Liver (tissue), 9 donors: Measurements from ENCODE around the gene KIF3B. TPM values are rescaled to one million over a fixed set of nuclear protein-coding genes. Genes with fewer than 3 reads are reported as not detected.
A peak's percentile ranks its signal among the peaks of the same experiment; 100 is the strongest.

ENCODE experiments used
- DNase-seq: peaks from one replicate; pipeline ENCODE4 v3.0.0-alpha.2; 2017; ENCODE audit warnings: low spot score
- H3K27ac ChIP-seq, 2 donors: one replicate each; pipeline ENCODE4 v1.7.0; 2013; ENCODE audit warnings: inconsistent platforms in 2 of 2, low read length in 2 of 2, control low read depth in 1 of 2, low read depth in 1 of 2, mild to moderate bottlenecking in 1 of 2
- H3K27me3 ChIP-seq, 4 donors: one replicate each; pipeline versions ENCODE4 v1.6.1 to v1.7.0; 2013; ENCODE audit warnings: low read length in 3 of 4, inconsistent platforms in 1 of 4, mild to moderate bottlenecking in 1 of 4, moderate library complexity in 1 of 4; ENCODE audit not compliant: control insufficient read depth in 4 of 4, insufficient read depth in 4 of 4
- H3K36me3 ChIP-seq, 4 donors: one replicate each; pipeline versions ENCODE4 v1.6.1 to v1.7.0; 2013; ENCODE audit warnings: low read length in 3 of 4, mild to moderate bottlenecking in 3 of 4, low read depth in 1 of 4, moderate library complexity in 1 of 4; ENCODE audit not compliant: control insufficient read depth in 4 of 4, insufficient read depth in 3 of 4
- H3K4me1 ChIP-seq, 4 donors: one replicate each; pipeline versions ENCODE4 v1.6.1 to v1.7.0; 2013; ENCODE audit warnings: low read length in 3 of 4, mild to moderate bottlenecking in 3 of 4, moderate library complexity in 1 of 4; ENCODE audit not compliant: control insufficient read depth in 4 of 4, insufficient read depth in 4 of 4
- H3K4me3 ChIP-seq, 3 donors: one replicate each; pipeline versions ENCODE4 v1.6.1 to v1.7.0; 2013; ENCODE audit warnings: low read length in 3 of 3, control low read depth in 1 of 3, low read depth in 1 of 3, mild to moderate bottlenecking in 1 of 3
- H3K9ac ChIP-seq, 2 donors: one replicate each; pipeline ENCODE4 v1.7.0; 2013; ENCODE audit warnings: low read length in 2 of 2, mild to moderate bottlenecking in 2 of 2, moderate library complexity in 2 of 2, control low read depth in 1 of 2, low read depth in 1 of 2
- H3K9me3 ChIP-seq, 4 donors: one replicate each; pipeline versions ENCODE4 v1.6.1 to v1.7.0; 2013; ENCODE audit warnings: low read length in 3 of 4; ENCODE audit not compliant: control insufficient read depth in 4 of 4
- EGR1 ChIP-seq, 2 donors: IDR thresholded peaks; 2 replicates each; pipeline ENCODE4 v1.6.1; 2016 to 2018; ENCODE audit warnings: antibody characterized with exemption in 2 of 2, low read depth in 2 of 2
- FOXA1 ChIP-seq: IDR thresholded peaks from 2 replicates; pipeline ENCODE4 v1.6.1; 2016; ENCODE audit warnings: antibody characterized with exemption
- FOXA2 ChIP-seq: IDR thresholded peaks from 2 replicates; pipeline ENCODE4 v1.6.1; 2016; ENCODE audit warnings: antibody characterized with exemption
- GABPA ChIP-seq, 2 donors: IDR thresholded peaks in 1 of 2; conservative IDR thresholded peaks in 1 of 2; 2 replicates each; pipeline ENCODE4 v1.6.1; 2016; ENCODE audit warnings: antibody characterized with exemption in 2 of 2, mild to moderate bottlenecking in 1 of 2, moderate library complexity in 1 of 2
- HNF4A ChIP-seq, 2 donors: conservative IDR thresholded peaks; 2 replicates each; pipeline ENCODE4 v1.6.1; 2016; ENCODE audit warnings: antibody characterized with exemption in 2 of 2, mild to moderate bottlenecking in 2 of 2
- HNF4G ChIP-seq: IDR thresholded peaks from 2 replicates; pipeline ENCODE4 v1.6.1; 2016; ENCODE audit warnings: antibody characterized with exemption
- JUND ChIP-seq, 2 donors: IDR thresholded peaks; 2 replicates each; pipeline ENCODE4 v1.6.1; 2016; ENCODE audit warnings: antibody characterized with exemption in 2 of 2
- NR2F2 ChIP-seq: IDR thresholded peaks from 2 replicates; pipeline ENCODE4 v1.6.1; 2016; ENCODE audit warnings: antibody characterized with exemption
- RAD21 ChIP-seq, 2 donors: IDR thresholded peaks; 2 replicates each; pipeline ENCODE4 v1.6.1; 2016; ENCODE audit warnings: antibody characterized with exemption in 2 of 2, mild to moderate bottlenecking in 2 of 2
- RXRA ChIP-seq, 2 donors: IDR thresholded peaks; 2 replicates each; pipeline ENCODE4 v1.6.1; 2017 to 2018; ENCODE audit warnings: antibody characterized with exemption in 2 of 2, mild to moderate bottlenecking in 1 of 2
- SP1 ChIP-seq: IDR thresholded peaks from 2 replicates; pipeline ENCODE4 v1.6.1; 2018; ENCODE audit warnings: antibody characterized with exemption, mild to moderate bottlenecking
- TAF1 ChIP-seq: conservative IDR thresholded peaks from 2 replicates; pipeline ENCODE4 v1.6.1; 2016; ENCODE audit warnings: antibody characterized with exemption, mild to moderate bottlenecking
- YY1 ChIP-seq: IDR thresholded peaks from 2 replicates; pipeline ENCODE4 v1.6.1; 2016; ENCODE audit warnings: antibody characterized with exemption, mild to moderate bottlenecking
- WGBS: extraction: QIAGEN DNeasy Blood & Tissue Kit; methylation state at CpG from one replicate; pipeline ENCODE4 v1.1.7; 2013; 5-methylcytosine and 5-hydroxymethylcytosine counted together
- polyA plus RNA-seq, 2 donors: library from polyadenylated mRNA; stranded (reverse) in 1 of 2; unstranded in 1 of 2; fragments of 200-250 nt in 1 of 2; fragments of >200 nt in 1 of 2; fragmentation: Nextera tagmentation in 1 of 2; extraction: Ambion mirVana in 1 of 2; gene quantifications; one replicate each; pipeline versions ENCODE4 v1.2.1 to v1.2.3, GENCODE V29; 2013 to 2015
- total RNA-seq, 2 donors: library from RNA; depleted of rRNA; stranded (reverse); fragments of >200 nt; gene quantifications; one replicate each; pipeline ENCODE4 v1.2.3, GENCODE V29; 2014
- TF ChIP-seq, protein P1 (sequence below): IDR thresholded peaks from 2 replicates; pipeline ENCODE4 v1.6.1; 2016; ENCODE audit warnings: antibody characterized with exemption
- TF ChIP-seq, protein P2 (sequence below): IDR thresholded peaks from 2 replicates; pipeline ENCODE4 v1.6.1; 2016; ENCODE audit warnings: antibody characterized with exemption
- TF ChIP-seq, protein P3 (sequence below): fragments of 150-350 bp; IDR thresholded peaks from 2 replicates; pipeline ENCODE4 v1.5.1; 2017; ENCODE audit warnings: improper control_type of control experiment, low read depth, low read length; ENCODE audit not compliant: missing input control
- TF ChIP-seq, protein P4 (sequence below): IDR thresholded peaks from 2 replicates; pipeline ENCODE4 v1.6.1; 2016; ENCODE audit warnings: antibody characterized with exemption
- TF ChIP-seq, protein P5 (sequence below): IDR thresholded peaks from 2 replicates; pipeline ENCODE4 v1.6.1; 2016; ENCODE audit warnings: antibody characterized with exemption, mild to moderate bottlenecking
- donor health status: healthy.
- donor health status: healthy.
- donor health status: healthy.
- donor health status: healthy.
- donor health status: healthy.

KIF3B gene
- total RNA-seq = 10 to 100 TPM in 1 of 2 donors, 1 to 10 TPM in 1; 8.3 to 24.2 TPM
- polyA plus RNA-seq = 10 to 100 TPM in 1 of 2 donors, 1 to 10 TPM in 1; 8.6 to 17.2 TPM

DNA sequence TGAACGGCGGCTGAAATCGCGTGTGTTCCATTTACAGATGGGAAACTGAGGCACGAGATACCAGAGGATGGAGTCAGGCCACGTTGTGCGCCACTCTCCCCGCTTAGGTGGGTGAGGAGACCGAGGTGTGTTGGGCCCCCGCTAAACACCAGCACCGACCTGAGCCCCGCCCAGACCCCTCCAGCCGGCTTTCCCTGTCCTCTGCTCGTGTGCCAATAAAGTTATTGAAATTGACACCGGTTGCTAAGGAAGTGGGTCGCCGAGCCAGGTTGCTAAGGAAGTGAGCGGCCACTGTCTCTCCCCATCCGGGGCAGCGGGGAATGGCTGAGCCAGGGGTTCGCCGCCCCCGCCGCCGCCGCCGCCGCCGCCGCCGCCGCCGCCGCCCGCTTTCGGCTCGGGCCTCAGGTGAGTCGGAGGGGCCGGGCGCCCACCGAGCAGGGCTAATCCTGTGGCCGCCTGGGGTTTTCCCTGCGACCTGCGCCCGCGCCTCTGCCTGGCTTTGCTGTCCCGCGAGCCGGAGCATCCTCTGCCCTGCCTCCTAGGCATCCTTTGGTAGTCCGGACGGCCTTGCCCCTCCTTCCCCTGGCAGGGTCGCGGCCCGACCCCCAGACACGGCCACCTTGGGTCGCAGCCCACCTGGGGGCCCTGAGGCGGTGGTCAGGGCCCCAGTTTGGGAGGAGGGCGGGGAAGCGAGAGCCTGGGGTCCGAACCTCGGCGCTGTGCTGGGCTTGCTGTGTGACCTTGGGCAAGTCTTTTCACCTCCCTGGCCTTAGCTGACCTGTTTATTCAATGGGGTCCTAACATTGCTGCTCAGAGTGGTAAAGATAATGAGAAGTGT lies at the start of gene KIF3B:
Gene KIF3B, plus strand, starts transcription at position 291 of the 838 bp plus-strand sequence. CDS start 32,127 bp downstream, outside the sequence.
- no peaks in the 10 kb centered on the region for H3K36me3 ChIP-seq
- H3K27ac ChIP-seq = peak within 1 kb of the TSS; percentile 61 to 66
- H3K27me3 ChIP-seq = no peaks in the 10 kb centered on the region
- 1% methylated on average over 62 of the region's 62 CpGs for WGBS
- H3K9me3 ChIP-seq = no peaks in the 10 kb centered on the region
- peak; percentile 73 for DNase-seq
- peaks cover 9 to 25% (median 18%) of the 10 kb centered on the region in 4 donors for H3K4me1 ChIP-seq
- H3K9ac ChIP-seq = peak within 1 kb of the TSS; percentile 74 to 81
- no peak for TF ChIP-seq FOXA2
- TF ChIP-seq, protein P1, sequence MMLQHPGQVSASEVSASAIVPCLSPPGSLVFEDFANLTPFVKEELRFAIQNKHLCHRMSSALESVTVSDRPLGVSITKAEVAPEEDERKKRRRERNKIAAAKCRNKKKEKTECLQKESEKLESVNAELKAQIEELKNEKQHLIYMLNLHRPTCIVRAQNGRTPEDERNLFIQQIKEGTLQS = no peak
- TF ChIP-seq GABPA (IDR thresholded peaks at IDR 0.05 in 1 of 2, conservative IDR thresholded peaks at IDR 0.05 in 1 of 2) = peak; percentile 72 to 91
- TF ChIP-seq HNF4G = no peak
- no peak for TF ChIP-seq NR2F2
- TF ChIP-seq HNF4A (conservative IDR thresholded peaks at IDR 0.05) = peak in 1 of 2 donors; percentile 14
- TF ChIP-seq FOXA1 = no peak
- peak; percentile 17 to 70 for TF ChIP-seq EGR1 (IDR thresholded peaks at IDR 0.05; ENCODE audit: low read depth in 2 of 2)
- TF ChIP-seq JUND (IDR thresholded peaks at IDR 0.05) = no peak
- TF ChIP-seq, protein P2, sequence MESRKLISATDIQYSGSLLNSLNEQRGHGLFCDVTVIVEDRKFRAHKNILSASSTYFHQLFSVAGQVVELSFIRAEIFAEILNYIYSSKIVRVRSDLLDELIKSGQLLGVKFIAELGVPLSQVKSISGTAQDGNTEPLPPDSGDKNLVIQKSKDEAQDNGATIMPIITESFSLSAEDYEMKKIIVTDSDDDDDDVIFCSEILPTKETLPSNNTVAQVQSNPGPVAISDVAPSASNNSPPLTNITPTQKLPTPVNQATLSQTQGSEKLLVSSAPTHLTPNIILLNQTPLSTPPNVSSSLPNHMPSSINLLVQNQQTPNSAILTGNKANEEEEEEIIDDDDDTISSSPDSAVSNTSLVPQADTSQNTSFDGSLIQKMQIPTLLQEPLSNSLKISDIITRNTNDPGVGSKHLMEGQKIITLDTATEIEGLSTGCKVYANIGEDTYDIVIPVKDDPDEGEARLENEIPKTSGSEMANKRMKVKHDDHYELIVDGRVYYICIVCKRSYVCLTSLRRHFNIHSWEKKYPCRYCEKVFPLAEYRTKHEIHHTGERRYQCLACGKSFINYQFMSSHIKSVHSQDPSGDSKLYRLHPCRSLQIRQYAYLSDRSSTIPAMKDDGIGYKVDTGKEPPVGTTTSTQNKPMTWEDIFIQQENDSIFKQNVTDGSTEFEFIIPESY = no peak
- no peak for TF ChIP-seq SP1
- TF ChIP-seq, protein P3, sequence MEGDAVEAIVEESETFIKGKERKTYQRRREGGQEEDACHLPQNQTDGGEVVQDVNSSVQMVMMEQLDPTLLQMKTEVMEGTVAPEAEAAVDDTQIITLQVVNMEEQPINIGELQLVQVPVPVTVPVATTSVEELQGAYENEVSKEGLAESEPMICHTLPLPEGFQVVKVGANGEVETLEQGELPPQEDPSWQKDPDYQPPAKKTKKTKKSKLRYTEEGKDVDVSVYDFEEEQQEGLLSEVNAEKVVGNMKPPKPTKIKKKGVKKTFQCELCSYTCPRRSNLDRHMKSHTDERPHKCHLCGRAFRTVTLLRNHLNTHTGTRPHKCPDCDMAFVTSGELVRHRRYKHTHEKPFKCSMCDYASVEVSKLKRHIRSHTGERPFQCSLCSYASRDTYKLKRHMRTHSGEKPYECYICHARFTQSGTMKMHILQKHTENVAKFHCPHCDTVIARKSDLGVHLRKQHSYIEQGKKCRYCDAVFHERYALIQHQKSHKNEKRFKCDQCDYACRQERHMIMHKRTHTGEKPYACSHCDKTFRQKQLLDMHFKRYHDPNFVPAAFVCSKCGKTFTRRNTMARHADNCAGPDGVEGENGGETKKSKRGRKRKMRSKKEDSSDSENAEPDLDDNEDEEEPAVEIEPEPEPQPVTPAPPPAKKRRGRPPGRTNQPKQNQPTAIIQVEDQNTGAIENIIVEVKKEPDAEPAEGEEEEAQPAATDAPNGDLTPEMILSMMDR = no peak
- TF ChIP-seq, protein P4, sequence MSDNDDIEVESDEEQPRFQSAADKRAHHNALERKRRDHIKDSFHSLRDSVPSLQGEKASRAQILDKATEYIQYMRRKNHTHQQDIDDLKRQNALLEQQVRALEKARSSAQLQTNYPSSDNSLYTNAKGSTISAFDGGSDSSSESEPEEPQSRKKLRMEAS = no peak
- peak in 1 of 2 donors; percentile 40 for TF ChIP-seq RAD21 (IDR thresholded peaks at IDR 0.05)
- TF ChIP-seq, protein P5, sequence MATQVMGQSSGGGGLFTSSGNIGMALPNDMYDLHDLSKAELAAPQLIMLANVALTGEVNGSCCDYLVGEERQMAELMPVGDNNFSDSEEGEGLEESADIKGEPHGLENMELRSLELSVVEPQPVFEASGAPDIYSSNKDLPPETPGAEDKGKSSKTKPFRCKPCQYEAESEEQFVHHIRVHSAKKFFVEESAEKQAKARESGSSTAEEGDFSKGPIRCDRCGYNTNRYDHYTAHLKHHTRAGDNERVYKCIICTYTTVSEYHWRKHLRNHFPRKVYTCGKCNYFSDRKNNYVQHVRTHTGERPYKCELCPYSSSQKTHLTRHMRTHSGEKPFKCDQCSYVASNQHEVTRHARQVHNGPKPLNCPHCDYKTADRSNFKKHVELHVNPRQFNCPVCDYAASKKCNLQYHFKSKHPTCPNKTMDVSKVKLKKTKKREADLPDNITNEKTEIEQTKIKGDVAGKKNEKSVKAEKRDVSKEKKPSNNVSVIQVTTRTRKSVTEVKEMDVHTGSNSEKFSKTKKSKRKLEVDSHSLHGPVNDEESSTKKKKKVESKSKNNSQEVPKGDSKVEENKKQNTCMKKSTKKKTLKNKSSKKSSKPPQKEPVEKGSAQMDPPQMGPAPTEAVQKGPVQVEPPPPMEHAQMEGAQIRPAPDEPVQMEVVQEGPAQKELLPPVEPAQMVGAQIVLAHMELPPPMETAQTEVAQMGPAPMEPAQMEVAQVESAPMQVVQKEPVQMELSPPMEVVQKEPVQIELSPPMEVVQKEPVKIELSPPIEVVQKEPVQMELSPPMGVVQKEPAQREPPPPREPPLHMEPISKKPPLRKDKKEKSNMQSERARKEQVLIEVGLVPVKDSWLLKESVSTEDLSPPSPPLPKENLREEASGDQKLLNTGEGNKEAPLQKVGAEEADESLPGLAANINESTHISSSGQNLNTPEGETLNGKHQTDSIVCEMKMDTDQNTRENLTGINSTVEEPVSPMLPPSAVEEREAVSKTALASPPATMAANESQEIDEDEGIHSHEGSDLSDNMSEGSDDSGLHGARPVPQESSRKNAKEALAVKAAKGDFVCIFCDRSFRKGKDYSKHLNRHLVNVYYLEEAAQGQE = no peak
- peak in 1 of 2 donors; percentile 15 for TF ChIP-seq RXRA (IDR thresholded peaks at IDR 0.05)
- peak; percentile 82 for TF ChIP-seq YY1
- no peak for TF ChIP-seq TAF1
- peak within 1 kb of the TSS; percentile 90 to 97 (median 91) for H3K4me3 ChIP-seq
